GM19328 (cell line): Measurements from ENCODE around the gene ATP6V0D1.

Experiments
- ATAC-seq: cut with Tn5 transposase; IDR thresholded peaks from one replicate; pipeline ENCODE4 v1.9.1; 2021; ENCODE audit warnings: mild to moderate bottlenecking, moderate library complexity; ENCODE audit not compliant: unreplicated experiment

Gene ATP6V0D1

GRCh38 chr16:67463691-67464090 lies 17.3 kb downstream of the ATP6V0D1 start:
- ATAC-seq: no peak

- no peak for ATAC-seq
Observed at GRCh38 chr16:67463059-67463458, 17.9 kb downstream of the ATP6V0D1 start.

- ATAC-seq: no peak
Observed at GRCh38 chr16:67462279-67462655, 18.7 kb downstream of the ATP6V0D1 start.

- ATAC-seq: no peak
Observed at GRCh38 chr16:67461600-67462278, 19.2 kb downstream of the ATP6V0D1 start.

- no peak for ATAC-seq
Observed at GRCh38 chr16:67460961-67461360, 20.0 kb downstream of the ATP6V0D1 start.

- ATAC-seq: no peak
Observed at GRCh38 chr16:67460168-67460567, 20.8 kb downstream of the ATP6V0D1 start.

- ATAC-seq: no peak
Observed at GRCh38 chr16:67459861-67460150, 21.2 kb downstream of the ATP6V0D1 start.

- ATAC-seq: no peak
Observed at GRCh38 chr16:67459066-67459860, 21.7 kb downstream of the ATP6V0D1 start.

- ATAC-seq: no peak
Observed at GRCh38 chr16:67458121-67458641, 22.8 kb downstream of the ATP6V0D1 start.

GRCh38 chr16:67457611-67458010 lies 23.3 kb downstream of the ATP6V0D1 start:
- ATAC-seq: no peak

GRCh38 chr16:67456391-67457081 lies 24.4 kb downstream of the ATP6V0D1 start:
- ATAC-seq: no peak

- ATAC-seq: no peak
Observed at GRCh38 chr16:67454852-67455251, 26.1 kb downstream of the ATP6V0D1 start.

GRCh38 chr16:67454104-67454503 lies 26.9 kb downstream of the ATP6V0D1 start:
- ATAC-seq: no peak

GRCh38 chr16:67451704-67452435 lies 29.1 kb downstream of the ATP6V0D1 start:
- ATAC-seq: no peak

- no peak for ATAC-seq
Observed at GRCh38 chr16:67451061-67451703, 29.8 kb downstream of the ATP6V0D1 start.

- ATAC-seq: no peak
Observed at GRCh38 chr16:67449739-67450138, 31.2 kb downstream of the ATP6V0D1 start.

GRCh38 chr16:67449336-67449735 lies 31.6 kb downstream of the ATP6V0D1 start:
- ATAC-seq: no peak

- no peak for ATAC-seq
Observed at GRCh38 chr16:67448580-67448979, 32.4 kb downstream of the ATP6V0D1 start.

- no peak for ATAC-seq
Observed at GRCh38 chr16:67447508-67448076, 33.4 kb downstream of the ATP6V0D1 start.

GRCh38 chr16:67446968-67447507 lies 33.9 kb downstream of the ATP6V0D1 start:
- no peak for ATAC-seq
